Measurements from ENCODE around the gene MARK1.

Gene MARK1

GRCh38 chr1:220527908-220528678 lies at the start of gene MARK1 (continued):
- peak; percentile 60; the same call in 1 of the 2 replicates for TF ChIP-seq PRDM4 (tag by site-specific recombination; IDR thresholded peaks at IDR 0.05)
- peak; percentile 78 for TF ChIP-seq OSR2 (tag by site-specific recombination; IDR thresholded peaks at IDR 0.05)
- TF ChIP-seq KLF8 (tag by site-specific recombination; IDR thresholded peaks at IDR 0.05) = peak; percentile 91
- TF ChIP-seq ZIC2 (tag by site-specific recombination; IDR thresholded peaks at IDR 0.05) = peak; percentile 94
- TF ChIP-seq KLF7 (tag by site-specific recombination; IDR thresholded peaks at IDR 0.05; ENCODE audit: borderline replicate concordance) = peak; percentile 93; the same call in 1 of the 2 replicates
- TF ChIP-seq ZBTB8A (tag by site-specific recombination; IDR thresholded peaks at IDR 0.05) = peak; percentile 84
- TF ChIP-seq ZNF623 (tag by site-specific recombination; IDR thresholded peaks at IDR 0.05) = no peak; the same call in 1 of the 2 replicates
- no peak for TF ChIP-seq HOXC10 (CRISPR knock-in tag; IDR thresholded peaks at IDR 0.05)
- TF ChIP-seq ZNF701 (tag by site-specific recombination; IDR thresholded peaks at IDR 0.05) = no peak
- TF ChIP-seq ATF2 (tag by site-specific recombination; IDR thresholded peaks at IDR 0.05; ENCODE audit: low read depth) = 0 out of 2 replicates have a peak, but pooled peaks have one; percentile 9
- peak; percentile 90 for TF ChIP-seq KLF17 (tag by site-specific recombination; IDR thresholded peaks at IDR 0.05)
- TF ChIP-seq ZNF747 (tag by site-specific recombination; IDR thresholded peaks at IDR 0.05) = no peak
- TF ChIP-seq ZNF639 (tag by site-specific recombination; IDR thresholded peaks at IDR 0.05) = peak; percentile 96; the same call in 1 of the 2 replicates
- TF ChIP-seq INSM2 (tag by site-specific recombination; IDR thresholded peaks at IDR 0.05) = peak; percentile 74
- TF ChIP-seq ZNF398 (tag by site-specific recombination; IDR thresholded peaks at IDR 0.05) = peak; percentile 84
- TF ChIP-seq ZBTB20 (tag by site-specific recombination; IDR thresholded peaks at IDR 0.05) = peak; percentile 70
- TF ChIP-seq ZNF514 (tag by site-specific recombination; IDR thresholded peaks at IDR 0.05) = no peak
- 0 out of 2 replicates have a peak, but pooled peaks have one; percentile 2 for TF ChIP-seq ZNF394 (tag by site-specific recombination; IDR thresholded peaks at IDR 0.05; ENCODE audit: borderline replicate concordance)
- peak; percentile 33; the same call in 1 of the 2 replicates for TF ChIP-seq ZBTB44 (tag by site-specific recombination; IDR thresholded peaks at IDR 0.05)
- TF ChIP-seq ZNF843 (tag by site-specific recombination; IDR thresholded peaks at IDR 0.05) = peak; percentile 96
- TF ChIP-seq ZXDB (tag by site-specific recombination; IDR thresholded peaks at IDR 0.05) = peak; percentile 84
- no peak for TF ChIP-seq ZNF404 (tag by site-specific recombination; IDR thresholded peaks at IDR 0.05)
- peak; percentile 74; the same call in 1 of the 2 replicates for TF ChIP-seq ZNF423 (tag by site-specific recombination; IDR thresholded peaks at IDR 0.05)
- peak; percentile 56; the same call in 1 of the 2 replicates for TF ChIP-seq KLF16 (tag by site-specific recombination; IDR thresholded peaks at IDR 0.05)
- TF ChIP-seq AEBP2 (tag by site-specific recombination; IDR thresholded peaks at IDR 0.05; ENCODE audit: borderline replicate concordance) = no peak

Data from HEK293 (cell line).